IMR-90 (cell line): Measurements from ENCODE around the gene TMOD1. TPM values are rescaled to one million over a fixed set of nuclear protein-coding genes. Genes with fewer than 3 reads are reported as not detected.

Experiments
- ATAC-seq: fragments of 200-7000 bp; cut with Tn5 transposase; 2 replicates; pipeline ENCODE4 v1.9.1; 2020; ENCODE audit warnings: low read depth, mild to moderate bottlenecking, moderate library complexity
- BruUV-seq: library from RNA; stranded (reverse); fragments of 400-500 nt; replicated peaks from 2 replicates; lab custom pipeline; 2021; lab: Mats Ljungman, UMichigan
- CTCF ChIA-PET: fragments of 300-600 bp; formaldehyde crosslinking; extraction: SDS; loops from one replicate; lab custom pipeline; 2021; ENCODE audit warnings: antibody characterized with exemption; lab: Yijun Ruan, JAX
- POLR2A ChIA-PET: fragments of 300-600 bp; sonication (Branson Sonifier 250); formaldehyde crosslinking; loops from one replicate; lab custom pipeline; 2022; ENCODE audit warnings: antibody characterized with exemption; ENCODE audit not compliant: unreplicated experiment; lab: Charles Lee
- DNase-seq: peaks from one replicate; pipeline ENCODE4 v3.0.0; 2013
- H2AFZ ChIP-seq: replicated peaks from 2 replicates; pipeline ENCODE3; 2013; ENCODE audit warnings: low read length, mild to moderate bottlenecking; ENCODE audit not compliant: poor library complexity
- H2AK5ac ChIP-seq: 2 replicates; pipeline ENCODE4 v1.6.1; 2013; ENCODE audit warnings: low read depth, low read length, inconsistent platforms
- H2AK9ac ChIP-seq: replicated peaks from 2 replicates; pipeline ENCODE3; 2013; ENCODE audit warnings: mild to moderate bottlenecking, low read depth, low read length, moderate library complexity; ENCODE audit not compliant: poor library complexity
- H2BK120ac ChIP-seq: 2 replicates; pipeline ENCODE4 v1.6.1; 2013; ENCODE audit warnings: low read depth, low read length, inconsistent platforms
- H2BK15ac ChIP-seq: 3 replicates; pipeline ENCODE4 v1.6.1; 2013; ENCODE audit warnings: low read depth, low read length, inconsistent platforms
- H2BK20ac ChIP-seq: 2 replicates; pipeline ENCODE4 v1.6.1; 2013; ENCODE audit warnings: low read depth, mild to moderate bottlenecking, inconsistent platforms, low read length, moderate library complexity
- H2BK5ac ChIP-seq: 2 replicates; pipeline ENCODE4 v1.6.1; 2013; ENCODE audit warnings: mild to moderate bottlenecking, low read depth, low read length, inconsistent platforms; ENCODE audit not compliant: poor library complexity, severe bottlenecking
- H3K14ac ChIP-seq: replicated peaks from 2 replicates; pipeline ENCODE4 v1.6.1; 2013; ENCODE audit warnings: low read depth, low read length, inconsistent platforms
- H3K18ac ChIP-seq: 2 replicates; pipeline ENCODE4 v1.6.1; 2013; ENCODE audit warnings: low read depth, low read length, control low read depth
- H3K23ac ChIP-seq: 2 replicates; pipeline ENCODE4 v1.6.1; 2013; ENCODE audit warnings: low read depth, low read length, inconsistent platforms
- H3K27ac ChIP-seq: 2 replicates; pipeline ENCODE4 v1.5.1; 2013; ENCODE audit warnings: mild to moderate bottlenecking, control low read depth, low read length; ENCODE audit not compliant: insufficient read depth
- H3K27me3 ChIP-seq: 2 replicates; pipeline ENCODE4 v1.6.1; 2013; ENCODE audit warnings: low read length; ENCODE audit not compliant: control insufficient read depth, insufficient read depth
- H3K36me3 ChIP-seq: 2 replicates; pipeline ENCODE4 v1.6.1; 2013; ENCODE audit warnings: low read length, mixed read lengths; ENCODE audit not compliant: control insufficient read depth, insufficient read depth
- H3K4ac ChIP-seq: 2 replicates; pipeline ENCODE4 v1.6.1; 2013; ENCODE audit warnings: low read depth, low read length, inconsistent platforms
- H3K4me1 ChIP-seq: 2 replicates; pipeline ENCODE4 v1.6.1; 2013; ENCODE audit warnings: low read length, mixed read lengths; ENCODE audit not compliant: control insufficient read depth, insufficient read depth
- H3K4me2 ChIP-seq: 2 replicates; pipeline ENCODE4 v1.6.1; 2013; ENCODE audit warnings: low read depth, mild to moderate bottlenecking, control low read depth, low read length, moderate library complexity
- H3K4me3 ChIP-seq: 2 replicates; pipeline ENCODE4 v1.5.1; 2013; ENCODE audit warnings: low read depth, mild to moderate bottlenecking, control low read depth, low read length, moderate library complexity; ENCODE audit not compliant: insufficient read depth
- H3K56ac ChIP-seq: 2 replicates; pipeline ENCODE4 v1.6.1; 2013; ENCODE audit warnings: low read length, inconsistent platforms; ENCODE audit not compliant: insufficient read depth; ENCODE audit errors: extremely low read depth
- H3K79me1 ChIP-seq, 2 experiments: 2 replicates each; pipeline ENCODE4 v1.6.1; 2013; ENCODE audit warnings: low read length in 2 of 2, inconsistent platforms in 1 of 2, low read depth in 1 of 2
- H3K9ac ChIP-seq: 2 replicates; pipeline ENCODE4 v1.6.1; 2013; ENCODE audit warnings: low read depth, low read length, control low read depth
- H3K9me1 ChIP-seq: 2 replicates; pipeline ENCODE4 v1.6.1; 2013; ENCODE audit warnings: low read length, inconsistent platforms; ENCODE audit not compliant: insufficient read depth
- H3K9me3 ChIP-seq: 2 replicates; pipeline ENCODE4 v1.6.1; 2013; ENCODE audit warnings: low read length; ENCODE audit not compliant: control insufficient read depth, insufficient read depth
- H4K20me1 ChIP-seq: 2 replicates; pipeline ENCODE4 v1.6.1; 2013; ENCODE audit warnings: low read length, inconsistent platforms; ENCODE audit not compliant: insufficient read depth
- H4K5ac ChIP-seq: 2 replicates; pipeline ENCODE4 v1.6.1; 2013; ENCODE audit warnings: mild to moderate bottlenecking, low read depth, low read length, control low read depth
- H4K8ac ChIP-seq, 2 experiments: 2 replicates each; pipeline ENCODE4 v1.6.1; 2013; ENCODE audit warnings: low read depth in 2 of 2, low read length in 2 of 2, control low read depth in 1 of 2, inconsistent platforms in 1 of 2
- H4K91ac ChIP-seq: 2 replicates; pipeline ENCODE4 v1.6.1; 2013; ENCODE audit warnings: low read depth, low read length, inconsistent platforms; ENCODE audit not compliant: insufficient read depth
- BHLHE40 ChIP-seq: fragments of 150-350 bp; IDR thresholded peaks from 2 replicates; pipeline ENCODE4 v1.6.1; 2016; ENCODE audit warnings: mild to moderate bottlenecking, low read depth, low read length
- CHD1 ChIP-seq: IDR thresholded peaks from 2 replicates; pipeline ENCODE4 v1.6.1; 2012; ENCODE audit warnings: low read depth, low read length, improper control_type of control experiment
- FOS ChIP-seq: fragments of 150-350 bp; IDR thresholded peaks from 2 replicates; pipeline ENCODE4 v1.6.1; 2016; ENCODE audit warnings: low read depth, low read length
- MAZ ChIP-seq: IDR thresholded peaks from 2 replicates; pipeline ENCODE4 v1.6.1; 2012; ENCODE audit warnings: low read depth, mild to moderate bottlenecking, low read length, improper control_type of control experiment, moderate library complexity, borderline replicate concordance
- RAD21 ChIP-seq: IDR thresholded peaks from 2 replicates; pipeline ENCODE4 v1.6.1; 2012; ENCODE audit warnings: low read length, improper control_type of control experiment
- SMC3 ChIP-seq: fragments of 150-350 bp; IDR thresholded peaks from 2 replicates; pipeline ENCODE4 v1.6.1; 2016; ENCODE audit warnings: low read depth, mild to moderate bottlenecking, antibody characterized with exemption, low read length, moderate library complexity
- WGBS, 2 experiments: methylation state at CpG; one replicate each; pipeline versions ENCODE4 v1.1.5 to v1.1.7; 2013; ENCODE audit warnings: missing lambda C conversion rate in 2 of 2; ENCODE audit not compliant: insufficient read length in 1 of 2; ENCODE audit errors: extremely low coverage in 2 of 2; 5-methylcytosine and 5-hydroxymethylcytosine counted together
- dilution Hi-C: fragments of 300-500 bp; cut with HindIII; formaldehyde crosslinking; loops from one replicate; pipeline ENCODE4 v1.14.3; 2018; ENCODE audit warnings: low sequenced_read_pairs; ENCODE audit not compliant: unreplicated experiment
- in situ Hi-C: fragments of 300-500 bp; cut with MboI; formaldehyde crosslinking; loops from 3 replicates; pipeline ENCODE4 v1.14.3; 2019; ENCODE audit warnings: low sequenced_read_pairs, inconsistent platforms, mixed read lengths
- intact Hi-C: fragments of 100-400 bp; cut with micrococcal nuclease; formaldehyde crosslinking; loops from 2 replicates; pipeline ENCODE4 v1.10.0; 2022
- polyA plus RNA-seq, 3 experiments: library from polyadenylated mRNA; depleted of rRNA; stranded (reverse); fragments of >200 nt; gene quantifications; 2 replicates each; pipeline ENCODE4 v1.2.3, GENCODE V29; 2012; ENCODE audit warnings: low replicate concordance in 1 of 3
- total RNA-seq: library from RNA; depleted of rRNA; stranded (reverse); fragments of >200 nt; gene quantifications from 2 replicates; pipeline ENCODE4 v1.2.3, GENCODE V29; 2012

TMOD1 gene
- total and polyA plus RNA-seq, 2 of the 4 experiments (the other 2 are of a cell fraction) = 0.18 to 0.38 TPM

- Histone ChIP-seq H3K9ac (no peak overlapping the region), H2BK15ac (no peak overlapping the region), H3K79me1 (no peaks in the 10 kb centered on the region), H3K36me3 (peaks cover 15% of the 10 kb centered on the region), H4K8ac (no peak overlapping the region), H2BK20ac (no peak overlapping the region), H3K4ac (no peak overlapping the region), H4K20me1 (no peaks in the 10 kb centered on the region), H4K91ac (no peak overlapping the region), H2AK9ac (no peak overlapping the region), H4K5ac (no peak overlapping the region), H2AFZ (no peak overlapping the region), H2BK120ac (no peak overlapping the region), H3K9me1 (no peaks in the 10 kb centered on the region), H3K14ac (no peak overlapping the region), H3K4me3 (no peak overlapping the region), H2BK5ac (no peak overlapping the region), H3K27me3 (no peaks in the 10 kb centered on the region), H3K4me1 (peaks cover 4% of the 10 kb centered on the region; the same call in 1 of the 2 replicates), H2AK5ac (no peak overlapping the region), H3K18ac (no peak overlapping the region), H3K27ac (no peak overlapping the region), H3K23ac (no peak overlapping the region), H3K56ac (no peak overlapping the region), H3K9me3 (no peaks in the 10 kb centered on the region), H3K4me2 (no peak overlapping the region)
- CTCF ChIA-PET = interaction anchor here (0.6 kb wide), 1 partner anchor 59 kb away, joined by 4 read pairs; no protein-coding TSS in a partner anchor
- WGBS, 2 experiments = 79% methylated on average over 6 of the region's 11 CpGs; no CpG with 5 or more reads in 1 of the 2 experiments
- TF ChIP-seq CHD1 (no peak), RAD21 (no peak), SMC3 (no peak), BHLHE40 (no peak), FOS (no peak), MAZ (no peak)
- in situ Hi-C loops (no loop called here), dilution Hi-C loops (no loop called here), intact Hi-C loops (no loop called here)
- ATAC-seq (no peak), DNase-seq (no peak)
- POLR2A ChIA-PET = no interaction called here
- no TSS peak for BruUV-seq
These were observed 67.2 kb downstream of the TMOD1 start for GRCh38 chr9:97568461-97569275.
